Upper lobe of left lung (tissue), 6 donors: Measurements from ENCODE around the gene LRRC47. TPM values are rescaled to one million over a fixed set of nuclear protein-coding genes. Genes with fewer than 3 reads are reported as not detected.

Experiments
- ATAC-seq, 2 donors: fragments of 200-7000 bp; cut with Tn5 transposase; one replicate each; pipeline ENCODE4 v1.9.1; 2022; ENCODE audit warnings: mild to moderate bottlenecking in 2 of 2, moderate library complexity in 2 of 2; ENCODE audit not compliant: low FRiP score in 2 of 2
- DNase-seq, 2 donors: peaks; one replicate each; pipeline ENCODE4 v3.0.0-alpha.2; 2019 to 2020
- H3K27ac ChIP-seq, 4 donors: fragments of 200-600 bp; sonication (generic); one replicate each; pipeline ENCODE4 v1.5.1; 2016 to 2019
- H3K27me3 ChIP-seq, 4 donors: fragments of 200-600 bp; sonication (generic); one replicate each; pipeline ENCODE4 v1.5.1; 2017 to 2019
- H3K36me3 ChIP-seq, 4 donors: fragments of 200-600 bp; sonication (generic); one replicate each; pipeline ENCODE4 v1.5.1; 2016 to 2019
- H3K4me1 ChIP-seq, 4 donors: fragments of 200-600 bp; sonication (generic); one replicate each; pipeline ENCODE4 v1.5.1; 2018 to 2019
- H3K4me3 ChIP-seq, 4 donors: fragments of 200-600 bp; sonication (generic); one replicate each; pipeline ENCODE4 v1.5.1; 2017 to 2019; ENCODE audit warnings: mild to moderate bottlenecking in 2 of 4, moderate library complexity in 1 of 4
- H3K9me3 ChIP-seq, 4 donors: fragments of 200-600 bp; sonication (generic); one replicate each; pipeline ENCODE4 v1.5.1; 2018 to 2019
- EP300 ChIP-seq, 4 donors: sonication (generic); formaldehyde crosslinking; IDR thresholded peaks; one replicate each; pipeline ENCODE4 v1.5.1; 2017; ENCODE audit warnings: antibody characterized with exemption in 4 of 4, control low read depth in 2 of 4
- POLR2A ChIP-seq, 4 donors: fragments of 450-650 bp; IDR thresholded peaks; one replicate each; pipeline ENCODE4 v1.5.1; 2016 to 2017; ENCODE audit warnings: antibody characterized with exemption in 4 of 4, mild to moderate bottlenecking in 2 of 4
- POLR2AphosphoS5 ChIP-seq, 2 donors: sonication (generic); formaldehyde crosslinking; IDR thresholded peaks; one replicate each; pipeline ENCODE4 v1.5.1; 2017; ENCODE audit warnings: antibody characterized with exemption in 2 of 2
- WGBS, 2 donors: methylation state at CpG; one replicate each; pipeline ENCODE4 v1.1.5; 2017 to 2018; 5-methylcytosine and 5-hydroxymethylcytosine counted together
- small RNA-seq, 4 donors: library from RNA; depleted of rRNA; stranded (forward); fragments of <200 nt; gene quantifications; one replicate each; pipeline ENCODE3, GENCODE V24; 2016
- total RNA-seq, 6 donors: library from RNA; depleted of rRNA in 4 of 6; stranded (reverse); fragments of >200 nt in 4 of 6; gene quantifications; one replicate each; pipeline versions ENCODE4 v1.1.0 to v1.2.1, GENCODE V29; 2016 to 2021
- TF ChIP-seq, protein P1 (sequence below), 6 experiments: fragments of 450-650 bp in 4 of 6; fragments of 200-600 bp in 2 of 6; sonication (generic) in 2 of 6; IDR thresholded peaks; one replicate each; pipeline ENCODE4 v1.5.1; 2016 to 2019; ENCODE audit warnings: antibody characterized with exemption in 6 of 6
- donor health status: DM: no; HTN: no; CAD: no; lungs with moderate emphysema.
- donor health status: DM: no; HTN: yes; CAD: no; lungs with severe emphysema.

Gene LRRC47
- total RNA-seq, 6 donors from 2014 or later = 30.3 to 63.9 (median 39.3) TPM

DNA sequence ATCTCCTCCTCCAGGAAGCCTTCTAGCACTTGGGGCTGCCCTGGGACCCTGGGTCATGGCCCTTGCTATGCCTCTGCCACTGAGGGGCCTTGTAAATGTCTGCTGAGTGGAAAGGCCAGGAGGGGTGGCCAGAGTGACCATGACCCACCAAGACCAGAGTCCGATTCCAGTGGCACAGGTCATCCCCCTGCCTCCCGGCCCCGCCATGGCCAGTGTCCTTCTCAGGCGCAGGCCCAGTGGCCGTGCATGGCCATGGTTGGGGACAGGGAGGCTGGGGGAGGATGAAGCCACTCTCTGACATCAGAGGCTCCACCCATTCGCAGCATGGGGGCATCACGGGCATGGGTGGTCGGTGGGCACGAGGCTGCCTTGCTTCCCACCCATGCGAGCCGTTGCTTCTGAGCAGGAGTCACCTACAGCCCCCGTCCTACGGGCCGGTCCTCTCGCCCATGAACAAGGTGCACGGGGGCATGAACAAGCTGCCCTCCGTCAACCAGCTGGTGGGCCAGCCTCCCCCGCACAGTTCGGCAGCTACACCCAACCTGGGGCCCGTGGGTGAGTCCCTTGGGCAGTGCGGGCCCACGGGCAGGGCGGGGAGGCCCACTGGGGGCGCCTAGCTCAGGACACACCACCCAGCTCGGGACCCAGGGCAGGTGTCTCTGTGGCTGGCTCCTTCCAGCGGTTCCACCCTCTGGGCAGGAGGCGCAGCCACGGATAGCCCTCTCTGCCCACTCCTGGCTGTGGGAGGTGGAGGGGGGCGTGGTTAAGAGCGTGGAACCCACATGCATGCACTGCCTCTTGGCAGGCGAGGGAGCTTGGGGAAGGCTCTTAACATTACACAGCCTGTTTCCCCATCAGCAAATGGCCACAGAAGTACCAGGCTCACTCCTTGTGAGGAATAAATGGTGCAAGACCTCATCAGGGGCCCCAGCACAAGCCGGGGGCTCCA is 66.4 kb downstream of the LRRC47 start:
- peaks cover 0 to 2% (median under 1%) of the 10 kb centered on the region in 4 donors for H3K36me3 ChIP-seq
- 84 to 94% methylated on average over 8 to 27 of the region's 32 CpGs for WGBS, 2 donors
- H3K9me3 ChIP-seq = no peaks in the 10 kb centered on the region

More for the DNA sequence above, 66.4 kb downstream of the LRRC47 start:
- TF ChIP-seq POLR2A (IDR thresholded peaks at IDR 0.05) (no peak), EP300 (IDR thresholded peaks at IDR 0.05) (no peak), POLR2AphosphoS5 (IDR thresholded peaks at IDR 0.05) (no peak)
- TF ChIP-seq, protein P1, sequence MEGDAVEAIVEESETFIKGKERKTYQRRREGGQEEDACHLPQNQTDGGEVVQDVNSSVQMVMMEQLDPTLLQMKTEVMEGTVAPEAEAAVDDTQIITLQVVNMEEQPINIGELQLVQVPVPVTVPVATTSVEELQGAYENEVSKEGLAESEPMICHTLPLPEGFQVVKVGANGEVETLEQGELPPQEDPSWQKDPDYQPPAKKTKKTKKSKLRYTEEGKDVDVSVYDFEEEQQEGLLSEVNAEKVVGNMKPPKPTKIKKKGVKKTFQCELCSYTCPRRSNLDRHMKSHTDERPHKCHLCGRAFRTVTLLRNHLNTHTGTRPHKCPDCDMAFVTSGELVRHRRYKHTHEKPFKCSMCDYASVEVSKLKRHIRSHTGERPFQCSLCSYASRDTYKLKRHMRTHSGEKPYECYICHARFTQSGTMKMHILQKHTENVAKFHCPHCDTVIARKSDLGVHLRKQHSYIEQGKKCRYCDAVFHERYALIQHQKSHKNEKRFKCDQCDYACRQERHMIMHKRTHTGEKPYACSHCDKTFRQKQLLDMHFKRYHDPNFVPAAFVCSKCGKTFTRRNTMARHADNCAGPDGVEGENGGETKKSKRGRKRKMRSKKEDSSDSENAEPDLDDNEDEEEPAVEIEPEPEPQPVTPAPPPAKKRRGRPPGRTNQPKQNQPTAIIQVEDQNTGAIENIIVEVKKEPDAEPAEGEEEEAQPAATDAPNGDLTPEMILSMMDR (IDR thresholded peaks at IDR 0.05) = no peak
- H3K4me3 ChIP-seq = no peak overlapping the region
- H3K4me1 ChIP-seq = peaks cover 0 to 4% (median 0%) of the 10 kb centered on the region in 4 donors
- no peaks in the 10 kb centered on the region for H3K27me3 ChIP-seq
- ATAC-seq (no peak), DNase-seq (peak in 1 of 2 donors; percentile 82)
- no peak overlapping the region for H3K27ac ChIP-seq

Small RNAs within 50 kb of the gene (small RNA-seq; reads per million reads assigned to genes)
- gene RF02197 (0 reads per million in 4 donors), gene RN7SL574P (0 reads per million in 4 donors)

Other genes with a start within 250 kb of the LRRC47 start
- gene MEGF6, start 185.0 kb downstream of the LRRC47 start, total RNA-seq = 100 to 1,000 TPM in 1 of 6 donors, 10 to 100 TPM in 5; 23.8 to 128 (median 83.5) TPM
- 10 to 100 TPM; 16.6 to 48.3 (median 40.2) TPM for gene TPRG1L, start 171.5 kb downstream of the LRRC47 start, total RNA-seq
- gene WRAP73, start 146.4 kb downstream of the LRRC47 start, total RNA-seq = 10 to 100 TPM; 14.0 to 33.5 (median 19.9) TPM
- 1 to 10 TPM in 5 of 6 donors, under 1 TPM in 1; 0.77 to 9.8 (median 4.1) TPM for gene TP73, start 144.0 kb downstream of the LRRC47 start, total RNA-seq
- gene CCDC27, start 44.0 kb downstream of the LRRC47 start, total RNA-seq = not detected
- 10 to 100 TPM in 4 of 6 donors, 1 to 10 TPM in 2; 2.8 to 20.8 (median 13.5) TPM for gene SMIM1, start 23.7 kb downstream of the LRRC47 start, total RNA-seq
- gene CEP104, start 60.7 kb upstream of the LRRC47 start, total RNA-seq = 100 to 1,000 TPM in 1 of 6 donors, 10 to 100 TPM in 5; 37.7 to 118 (median 53.6) TPM
- gene DFFB, start 61.0 kb upstream of the LRRC47 start, total RNA-seq = 10 to 100 TPM in 2 of 6 donors, 1 to 10 TPM in 4; 7.1 to 16.8 (median 9.4) TPM
- gene C1orf174, start 103.8 kb upstream of the LRRC47 start, total RNA-seq = 10 to 100 TPM; 15.9 to 35.6 (median 20.6) TPM